NOMO-1 treated with dmso at 0.1 percent for 144 hours (cell line): ENCODE results near the gene MYO5B.

ENCODE experiments used
- DNase-seq: peaks from one replicate; lab custom pipeline; 2025; ENCODE audit not compliant: unreplicated experiment; lab: John Stamatoyannopoulos, UW

Gene MYO5B

DNA sequence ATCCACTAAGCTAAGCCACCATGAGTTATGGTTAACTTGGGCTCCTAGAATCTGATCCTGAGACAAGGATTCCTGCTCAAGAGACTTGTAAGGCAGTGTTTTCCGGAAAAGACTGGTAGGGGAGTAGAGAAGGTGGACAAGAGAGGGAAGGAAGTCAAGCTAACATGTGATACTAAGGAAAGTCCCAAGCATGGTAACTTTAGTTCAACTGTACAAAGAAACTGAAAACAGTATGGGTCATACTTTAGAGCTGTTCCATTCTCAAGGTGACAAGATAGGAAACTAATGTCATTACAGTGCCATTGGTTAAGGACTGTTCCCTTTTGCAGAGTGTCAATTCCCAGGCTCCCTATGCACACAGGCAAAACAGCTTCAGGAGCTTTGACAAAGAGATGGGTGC is 5.8 kb downstream of the MYO5B start:
- no peak for DNase-seq

- no peak for DNase-seq
These were observed 6.3 kb downstream of the MYO5B start for GRCh38 chr18:50188652-50189051.

- no peak for DNase-seq
These were observed 7.3 kb downstream of the MYO5B start for GRCh38 chr18:50187659-50188058.

GRCh38 chr18:50186385-50186784 is 8.6 kb downstream of the MYO5B start:
- DNase-seq, result no peak

DNA sequence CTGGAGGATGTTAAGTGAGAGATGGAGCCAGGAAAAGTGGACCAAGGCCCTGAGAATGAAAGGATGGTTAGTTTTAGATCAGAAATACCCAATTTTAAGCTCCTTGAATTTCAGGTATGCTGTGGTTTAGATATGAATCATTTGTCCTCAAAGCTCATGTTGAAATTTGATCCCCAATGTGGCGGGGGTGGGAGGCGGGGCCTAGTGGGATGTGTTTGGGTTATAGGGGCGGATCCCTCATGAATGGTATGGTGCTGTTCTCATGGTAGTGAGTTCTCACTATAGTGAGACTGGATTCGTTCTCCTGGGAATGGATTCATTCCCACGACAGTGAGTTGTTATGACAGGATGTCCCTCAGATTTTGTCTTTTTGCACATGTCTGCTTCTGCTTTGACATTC is 11.4 kb downstream of the MYO5B start:
- DNase-seq, result no peak

GRCh38 chr18:50182511-50182910 is 12.4 kb downstream of the MYO5B start:
- no peak for DNase-seq

DNA sequence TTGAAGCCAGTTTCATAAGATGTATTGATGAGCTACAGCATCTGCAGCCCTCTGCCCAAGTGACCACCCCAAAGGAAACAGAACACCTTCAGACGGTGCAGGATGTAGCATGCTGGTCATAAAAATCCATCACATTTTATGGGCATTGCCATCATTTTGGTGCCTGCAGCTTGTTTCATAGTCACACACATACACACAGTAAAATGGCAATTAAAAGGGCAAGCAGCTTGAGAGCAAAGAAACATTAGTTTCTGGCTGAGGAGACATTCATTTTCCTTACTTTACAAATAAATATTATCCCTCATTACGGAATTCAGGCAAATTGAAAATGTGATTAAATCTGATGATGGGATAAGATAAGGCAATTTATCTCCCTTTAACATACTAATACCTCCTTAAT is 13.4 kb downstream of the MYO5B start:
- no peak for DNase-seq

- no peak for DNase-seq
These were observed 15.5 kb downstream of the MYO5B start for GRCh38 chr18:50179465-50179864.

- no peak for DNase-seq
These were observed 17.5 kb downstream of the MYO5B start for GRCh38 chr18:50177294-50177992.

- DNase-seq, result no peak
These were observed 22.6 kb downstream of the MYO5B start for GRCh38 chr18:50172367-50172766.

DNA sequence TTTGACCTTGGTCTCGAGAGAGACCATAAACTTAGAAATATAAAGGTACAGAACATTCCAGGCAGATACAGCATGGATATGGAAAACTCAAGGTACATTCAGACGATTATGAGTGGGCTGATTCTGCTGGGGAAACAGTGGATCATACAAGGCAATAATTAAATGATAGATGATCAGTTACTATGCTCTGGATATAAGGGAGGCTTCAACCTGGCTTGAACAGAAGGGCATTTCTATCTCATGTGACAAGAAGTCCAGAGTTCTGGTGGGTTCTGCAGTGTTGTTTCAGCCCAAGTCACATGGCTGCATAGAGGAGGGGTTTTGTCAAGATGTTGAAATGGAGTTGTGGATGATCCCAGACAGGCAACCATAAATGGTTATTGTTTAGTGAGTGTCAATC is 23.5 kb downstream of the MYO5B start:
- no peak for DNase-seq

DNA sequence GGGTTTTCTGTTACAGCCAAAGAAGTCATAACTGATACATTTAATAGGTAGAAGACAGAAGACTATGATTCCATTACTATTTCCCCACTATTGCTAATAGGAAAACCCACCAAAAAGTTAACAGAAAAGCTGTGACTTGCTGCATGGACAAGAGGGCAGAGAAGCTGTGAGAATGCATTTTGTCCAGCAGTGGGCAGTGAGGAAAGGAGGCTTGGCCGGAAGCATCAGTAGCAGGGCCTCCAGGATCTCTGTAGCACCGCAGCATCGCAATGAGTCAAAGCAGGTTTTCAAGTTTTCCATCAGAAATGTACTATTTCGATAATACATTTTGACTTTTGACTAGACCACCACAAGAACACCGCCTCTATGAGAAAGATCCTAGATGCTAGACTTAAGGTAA is 24.9 kb downstream of the MYO5B start:
- DNase-seq, result no peak

GRCh38 chr18:50169149-50169548 is 25.8 kb downstream of the MYO5B start:
- no peak for DNase-seq

- DNase-seq, result no peak
These were observed 27.0 kb downstream of the MYO5B start for GRCh38 chr18:50167966-50168365.

GRCh38 chr18:50166901-50167300 is 28.0 kb downstream of the MYO5B start:
- DNase-seq, result no peak

DNA sequence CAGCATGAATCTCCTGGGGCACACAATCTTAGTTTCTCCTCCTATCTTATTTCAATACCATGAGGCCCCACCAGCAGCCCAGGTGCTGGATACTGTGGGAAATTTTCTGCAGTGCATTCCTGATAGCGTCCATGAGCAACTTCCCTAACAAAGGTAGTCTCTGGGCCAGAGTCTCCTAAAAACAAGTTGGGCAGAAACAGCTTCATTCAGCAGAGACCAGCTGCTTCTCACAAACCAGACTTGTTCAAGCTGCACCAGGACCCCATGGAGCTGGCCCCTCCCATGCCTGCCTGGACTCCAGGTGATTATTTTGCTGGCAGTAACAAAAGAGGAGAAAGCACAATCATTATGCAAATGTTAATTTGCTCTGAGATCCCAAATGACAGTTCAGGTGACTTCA is 31.4 kb downstream of the MYO5B start:
- no peak for DNase-seq

- no peak for DNase-seq
These were observed 32.3 kb downstream of the MYO5B start for GRCh38 chr18:50162486-50163304.

GRCh38 chr18:50161597-50162205 is 33.2 kb downstream of the MYO5B start:
- no peak for DNase-seq

GRCh38 chr18:50159654-50160046 is 35.3 kb downstream of the MYO5B start:
- DNase-seq, result no peak

DNA sequence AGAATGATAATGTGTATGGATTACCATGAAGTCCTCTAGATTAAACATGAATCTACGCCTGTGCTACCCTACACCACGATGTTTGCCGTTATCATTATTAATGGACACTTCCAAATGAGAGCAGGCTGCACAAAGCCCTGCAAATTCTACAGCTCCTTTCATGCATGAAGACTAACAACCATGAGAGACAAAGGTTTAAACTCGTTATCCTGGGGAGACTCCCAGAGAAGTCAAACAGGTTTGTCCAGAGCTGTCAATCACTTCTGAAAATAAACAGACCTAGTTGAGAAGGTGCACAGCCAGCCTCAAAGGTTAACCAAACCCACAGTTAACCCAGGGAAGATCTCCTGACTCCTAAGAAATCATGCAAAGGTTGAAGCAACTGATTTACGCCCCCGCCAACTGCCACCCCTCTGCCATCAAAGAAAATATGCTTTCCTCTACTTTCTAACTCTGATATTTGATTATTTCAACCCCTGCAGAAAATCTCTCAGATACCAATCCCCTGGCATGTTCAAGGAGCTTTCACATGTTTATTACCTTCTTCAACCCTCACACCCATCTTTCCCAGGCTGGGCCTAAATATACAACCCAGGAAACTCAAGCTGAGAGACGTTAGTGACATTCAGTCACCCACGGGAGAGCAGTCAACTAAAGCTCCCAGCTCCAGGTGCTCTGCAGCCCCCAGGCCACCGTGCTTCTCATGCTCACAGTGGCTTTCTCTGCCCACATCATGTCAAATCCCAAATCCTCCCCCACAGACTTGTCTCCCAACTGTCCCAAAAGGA is 35.9 kb downstream of the MYO5B start:
- DNase-seq, result no peak

GRCh38 chr18:50155406-50155805 is 39.5 kb downstream of the MYO5B start:
- no peak for DNase-seq
